ENCODE data around the gene NECTIN4. TPM values are rescaled to one million over a fixed set of nuclear protein-coding genes. Genes with fewer than 3 reads are reported as not detected.

NECTIN4 gene
- total and polyA plus RNA-seq, 10 of the 15 experiments (the other 5 are each of a cell fraction or from before 2014, with no cell fraction given), result 2.8 to 8.7 (median 3.7) TPM

GRCh38 chr1:161121042-161121650 is 31.8 kb upstream of the NECTIN4 start:
- Histone ChIP-seq H4K20me1 (ENCODE audit: control insufficient read depth, insufficient read depth) (no peaks in the 10 kb centered on the region), H3K27ac (ENCODE audit: control insufficient read depth, insufficient read depth) (no peak overlapping the region), H3K9ac (ENCODE audit: control insufficient read depth, insufficient read depth, low read length) (no peak overlapping the region), H3K4me2 (ENCODE audit: control insufficient read depth, insufficient read depth) (no peak overlapping the region), H3K9me3 (replicated peaks; ENCODE audit: control insufficient read depth, insufficient read depth, low read length) (no peaks in the 10 kb centered on the region), H3K4me3 (no peak overlapping the region), H3K79me2 (ENCODE audit: control insufficient read depth, insufficient read depth, low read length) (peaks cover 32% of the 10 kb centered on the region), H3K27me3 (replicated peaks in 1 of 2; ENCODE audit: control insufficient read depth in 2 of 2, insufficient read depth in 2 of 2, low read length in 1 of 2) (no peaks in the 10 kb centered on the region), H3K4me1 (ENCODE audit: control insufficient read depth, insufficient read depth, low read length) (peaks cover 19% of the 10 kb centered on the region), H3K36me3 (ENCODE audit: control insufficient read depth in 2 of 2, insufficient read depth in 2 of 2, low read length in 1 of 2) (peaks cover 17 to 18% of the 10 kb centered on the region in 2 experiments), H2AFZ (ENCODE audit: control insufficient read depth, low read depth, low read length) (no peak overlapping the region)
- TF ChIP-seq POLR2AphosphoS2 (IDR thresholded peaks at IDR 0.05; ENCODE audit: low read depth, low read length) (0 out of 2 replicates have a peak, but pooled peaks have one; percentile 35), ZNF384 (IDR thresholded peaks at IDR 0.05; ENCODE audit: borderline replicate concordance, low read depth, low read length) (no peak), SRF (IDR thresholded peaks at IDR 0.05; ENCODE audit: low read depth in 2 of 2, low read length in 2 of 2) (no peak), NFXL1 (IDR thresholded peaks at IDR 0.05; ENCODE audit: borderline replicate concordance) (no peak), SMAD1 (IDR thresholded peaks at IDR 0.05; ENCODE audit: low read depth, partially characterized antibody) (no peak), MTA3 (IDR thresholded peaks at IDR 0.05; ENCODE audit: borderline replicate concordance, low read length) (0 out of 2 replicates have a peak, but pooled peaks have one; percentile 25), BMI1 (IDR thresholded peaks at IDR 0.05; ENCODE audit: borderline replicate concordance) (no peak)
- ChIA-PET SMC1A (ENCODE audit: uncharacterized antibody, unreplicated experiment) (interaction anchor here (1.1 to 1.6 kb wide), 7 partner anchors 9 to 83 kb away, joined by 3 to 5 read pairs (median 4); partner anchors contain the start of gene TSTD1), CTCF (interaction anchor here (0.6 to 1.7 kb wide), 5 partner anchors 20 to 137 kb away, joined by 3 to 8 read pairs (median 4); partner anchors contain the start of gene TOMM40L), RAD21 (ENCODE audit: unreplicated experiment) (interaction anchor here (0.7 to 1.3 kb wide), 2 partner anchors 15 to 25 kb away, joined by 4 read pairs; no protein-coding TSS in a partner anchor), POLR2A (interaction anchor here (0.5 to 1.6 kb wide), 7 partner anchors 8 to 121 kb away, joined by 3 to 9 read pairs (median 5); no protein-coding TSS in a partner anchor)
- no peak for ATAC-seq
- peak; percentile 49 for FAIRE-seq
- in situ Hi-C loops (cut with MboI), result no loop called here
- intact Hi-C loops (cut with micrococcal nuclease; ENCODE audit: unreplicated experiment), result no loop called here
- DNase-seq (ENCODE audit: low read depth, low spot score), result no peak
- WGBS (ENCODE audit: insufficient coverage, insufficient replicate concordance, low lambda C conversion rate, missing lambda C conversion rate), result 100% methylated on average over 3 of the region's 3 CpGs
- BruUV-seq (replicated peaks), result no TSS peak

Measured in GM12878 (cell line).